HepG2 (cell line): ENCODE results near the gene BLOC1S4. TPM values are rescaled to one million over a fixed set of nuclear protein-coding genes. Genes with fewer than 3 reads are reported as not detected.

Experiments used
- CC2D1A ChIP-seq: sonication (generic); formaldehyde crosslinking; IDR thresholded peaks from 2 replicates; pipeline ENCODE4 v1.8.1; 2023; ENCODE audit warnings: mild to moderate bottlenecking, missing genetic modification reagents
- E2F1 ChIP-seq: sonication (generic); formaldehyde crosslinking; IDR thresholded peaks from 2 replicates; pipeline ENCODE4 v1.5.0; 2020; ENCODE audit warnings: missing genetic modification reagents
- ERF ChIP-seq: IDR thresholded peaks from 2 replicates; pipeline ENCODE4 v1.6.1; 2018; ENCODE audit warnings: missing biosample characterization, missing genetic modification reagents
- FIP1L1 ChIP-seq: fragments of 200-400 bp; formaldehyde crosslinking; IDR thresholded peaks from 2 replicates; pipeline ENCODE4 v1.6.1; 2018; ENCODE audit warnings: low read depth, mild to moderate bottlenecking, low read length, moderate library complexity, borderline replicate concordance; ENCODE audit not compliant: insufficient read depth
- FOXA1 ChIP-seq, 2 experiments: fragments of 450-650 bp in 1 of 2; sonication (generic) in 1 of 2; formaldehyde crosslinking in 1 of 2; IDR thresholded peaks; 2 replicates each; pipeline versions ENCODE4 v1.4.0 to v1.6.1; 2016 to 2020; ENCODE audit warnings: missing genetic modification reagents in 1 of 2
- KLF11 ChIP-seq: IDR thresholded peaks from 2 replicates; pipeline ENCODE4 v1.6.1; 2016; ENCODE audit warnings: missing compliant biosample characterization
- MIXL1 ChIP-seq: IDR thresholded peaks from 2 replicates; pipeline ENCODE4 v1.6.1; 2016
- MLX ChIP-seq: IDR thresholded peaks from 2 replicates; pipeline ENCODE4 v1.6.1; 2016
- NCOA5 ChIP-seq: sonication (generic); formaldehyde crosslinking; IDR thresholded peaks from 2 replicates; pipeline ENCODE4 v1.4.0; 2020; ENCODE audit warnings: missing genetic modification reagents
- PBX3 ChIP-seq: sonication (generic); formaldehyde crosslinking; IDR thresholded peaks from 2 replicates; pipeline ENCODE4 v1.8.1; 2023; ENCODE audit warnings: missing genetic modification reagents, inconsistent platforms, borderline replicate concordance
- PHB2 ChIP-seq: fragments of 450-650 bp; IDR thresholded peaks from 2 replicates; pipeline ENCODE4 v1.6.1; 2018; ENCODE audit not compliant: partially characterized antibody
- PITX1 ChIP-seq: sonication (generic); formaldehyde crosslinking; IDR thresholded peaks from 2 replicates; pipeline ENCODE4 v1.5.1; 2020; ENCODE audit warnings: mild to moderate bottlenecking, missing genetic modification reagents
- SOX13 ChIP-seq, 3 experiments: fragments of 450-650 bp in 1 of 3; sonication (generic) in 1 of 3; formaldehyde crosslinking in 1 of 3; IDR thresholded peaks in 2 of 3; conservative IDR thresholded peaks in 1 of 3; 2 replicates each; pipeline versions ENCODE4 v1.5.0 to v1.6.1; 2016 to 2020; ENCODE audit warnings: antibody characterized with exemption in 1 of 3, mild to moderate bottlenecking in 1 of 3, missing compliant biosample characterization in 1 of 3, missing genetic modification reagents in 1 of 3, moderate library complexity in 1 of 3
- SP4 ChIP-seq: sonication (generic); formaldehyde crosslinking; IDR thresholded peaks from 2 replicates; pipeline ENCODE4 v1.8.1; 2023; ENCODE audit warnings: mild to moderate bottlenecking, missing genetic modification reagents
- TFE3 ChIP-seq: IDR thresholded peaks from 2 replicates; pipeline ENCODE4 v1.6.1; 2016
- TRIM22 ChIP-seq: fragments of 450-650 bp; IDR thresholded peaks from 2 replicates; pipeline ENCODE4 v1.6.1; 2017
- ZNF205 ChIP-seq: IDR thresholded peaks from 2 replicates; pipeline ENCODE4 v1.6.1; 2018; ENCODE audit warnings: missing biosample characterization, missing genetic modification reagents
- ZNF343 ChIP-seq: sonication (generic); formaldehyde crosslinking; IDR thresholded peaks from 2 replicates; pipeline ENCODE4 v1.4.0; 2020; ENCODE audit warnings: mild to moderate bottlenecking, missing genetic modification reagents
- ZNF607 ChIP-seq: sonication (generic); formaldehyde crosslinking; IDR thresholded peaks from 2 replicates; pipeline ENCODE4 v1.5.1; 2020; ENCODE audit warnings: missing genetic modification reagents, mild to moderate bottlenecking, borderline replicate concordance
- ZNF652 ChIP-seq: IDR thresholded peaks from 2 replicates; pipeline ENCODE4 v1.6.1; 2016; ENCODE audit warnings: low read depth, borderline replicate concordance
- polyA plus RNA-seq, 8 experiments: library from polyadenylated mRNA; depleted of rRNA in 3 of 8; stranded (reverse) in 7 of 8; unstranded in 1 of 8; fragments of >200 nt; fragmentation: Illumina TruSeq in 4 of 8; extraction: Trizol in 4 of 8; gene quantifications; 2 replicates each; pipeline versions ENCODE4 v1.2.1 to v1.2.3, GENCODE V29; 2011 to 2016; ENCODE audit warnings: low read depth in 4 of 8, missing spikeins in 1 of 8, mixed read lengths in 1 of 8; ENCODE audit not compliant: insufficient read depth in 1 of 8
- total RNA-seq, 5 experiments: library from RNA; depleted of rRNA; stranded (reverse); fragments of >200 nt; fragmentation: Illumina TruSeq; extraction: Trizol; gene quantifications; 2 replicates each; pipeline ENCODE4 v1.2.3, GENCODE V29; 2016; ENCODE audit warnings: low read depth in 1 of 5

The BLOC1S4 gene
- total and polyA plus RNA-seq, 2 of the 13 experiments (the other 11 are each of a cell fraction or from before 2014, with no cell fraction given), result 15.5 to 20.9 TPM

GRCh38 chr4:6753103-6753560 lies 37.2 kb downstream of the BLOC1S4 start (continued):
- TF ChIP-seq ZNF205 (0 out of 2 replicates have a peak, but pooled peaks have one; percentile 15), TFE3 (peak; percentile 24; the same call in 1 of the 2 replicates), FIP1L1 (no peak), MLX (CRISPR knock-in tag) (no peak), MIXL1 (CRISPR knock-in tag) (no peak), ERF (CRISPR knock-in tag) (peak; percentile 52), NCOA5 (CRISPR knock-in tag) (no peak), SP4 (CRISPR knock-in tag) (no peak; the same call in 1 of the 2 replicates), PBX3 (no peak), E2F1 (CRISPR knock-in tag) (peak; percentile 22; the same call in 1 of the 2 replicates), SOX13 (IDR thresholded peaks at IDR 0.05) (no peak), SOX13 (CRISPR knock-in tag; conservative IDR thresholded peaks at IDR 0.05 in 1 of 2, IDR thresholded peaks at IDR 0.05 in 1 of 2) (peak in 1 of 2 experiments; percentile 69; a peak in 2 of 4 replicates), PHB2 (no peak), CC2D1A (no peak), ZNF652 (no peak), ZNF343 (peak; percentile 71; the same call in 1 of the 2 replicates), FOXA1 (IDR thresholded peaks at IDR 0.05) (no peak), FOXA1 (CRISPR knock-in tag; IDR thresholded peaks at IDR 0.05) (0 out of 2 replicates have a peak, but pooled peaks have one; percentile 39), PITX1 (CRISPR knock-in tag) (peak; percentile 98), ZNF607 (CRISPR knock-in tag) (no peak), KLF11 (CRISPR knock-in tag) (no peak), TRIM22 (no peak)
